HG03442 (cell line): ENCODE results near the gene RBM20.

Experiments
- ATAC-seq: cut with Tn5 transposase; IDR thresholded peaks from one replicate; pipeline ENCODE4 v1.9.1; 2021; ENCODE audit warnings: mild to moderate bottlenecking, moderate library complexity; ENCODE audit not compliant: unreplicated experiment

The RBM20 gene

GRCh38 chr10:110730345-110731050 is 86.4 kb downstream of the RBM20 start:
- ATAC-seq = no peak

- no peak for ATAC-seq
Measured at GRCh38 chr10:110733218-110733952, 89.2 kb downstream of the RBM20 start.

- no peak for ATAC-seq
Measured at GRCh38 chr10:110735620-110736027, 91.5 kb downstream of the RBM20 start.

- no peak for ATAC-seq
Measured at GRCh38 chr10:110737886-110738634, 93.9 kb downstream of the RBM20 start.

GRCh38 chr10:110739811-110740271 is 95.7 kb downstream of the RBM20 start:
- no peak for ATAC-seq

DNA sequence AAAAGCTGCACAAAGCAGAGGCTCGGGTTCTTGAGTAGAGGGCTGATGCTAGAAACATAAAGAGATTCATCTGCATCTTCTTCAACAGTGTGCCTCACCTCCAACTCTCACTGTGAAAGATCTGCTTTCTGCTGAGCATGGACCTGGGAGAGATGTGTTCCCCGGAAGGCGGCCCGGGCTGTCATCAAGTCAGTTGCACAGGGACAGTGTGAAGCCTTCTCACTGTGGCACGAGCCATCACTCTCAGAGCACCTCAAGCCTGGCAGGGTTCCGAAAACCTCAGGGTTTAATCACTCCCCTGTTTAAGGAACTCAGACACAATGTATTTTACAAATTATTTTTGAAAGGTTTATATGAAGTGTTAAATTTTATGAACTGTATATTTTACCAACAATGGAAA is 98.7 kb downstream of the RBM20 start:
- ATAC-seq = no peak

GRCh38 chr10:110744782-110745181 is 100.6 kb downstream of the RBM20 start:
- ATAC-seq = no peak

GRCh38 chr10:110746254-110746826 is 102.2 kb downstream of the RBM20 start:
- ATAC-seq = peak; percentile 44

- ATAC-seq = no peak
Measured at GRCh38 chr10:110746969-110747608, 103.0 kb downstream of the RBM20 start.

DNA sequence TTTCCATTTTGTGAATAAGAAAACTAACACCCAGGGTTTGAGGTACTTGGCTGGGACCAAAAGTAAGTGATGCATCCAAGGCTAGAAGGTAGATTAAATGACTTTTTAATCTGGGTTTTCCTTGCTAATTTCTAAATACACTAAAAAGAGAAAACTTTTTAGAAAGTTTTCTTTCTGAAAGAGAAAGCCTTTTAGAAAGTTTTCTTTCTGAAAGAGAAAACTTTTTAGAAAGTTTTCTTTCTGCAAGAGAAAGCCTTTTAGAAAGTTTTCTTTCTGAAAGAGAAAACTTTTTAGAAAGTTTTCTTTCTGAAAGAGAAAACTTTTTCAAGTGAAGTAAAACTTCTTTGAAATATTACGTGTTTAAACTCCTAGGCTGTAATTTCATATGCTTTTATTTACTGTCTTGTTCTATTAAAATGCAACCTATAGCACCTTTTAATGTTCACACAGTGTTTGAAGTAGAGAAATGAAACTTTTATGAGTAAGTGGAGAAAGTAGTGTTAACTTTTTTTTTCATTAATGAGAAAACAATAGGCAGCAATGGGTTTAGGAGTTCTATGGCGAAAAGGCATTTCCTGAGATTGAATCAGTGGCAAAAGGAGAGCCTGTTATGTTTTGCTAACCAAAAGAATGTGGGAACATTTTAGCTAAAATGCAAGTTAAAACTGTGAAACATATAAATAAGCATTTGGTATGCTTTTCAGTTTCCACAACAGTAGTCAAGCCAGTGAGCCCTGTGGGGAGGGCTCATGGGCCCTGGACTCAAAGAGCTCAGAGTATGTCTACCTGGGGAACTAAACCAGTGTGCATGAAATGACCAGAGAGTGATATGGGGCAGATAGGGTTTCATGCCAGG is 103.7 kb downstream of the RBM20 start:
- peak; percentile 33 for ATAC-seq

GRCh38 chr10:110748970-110749369 is 104.8 kb downstream of the RBM20 start:
- ATAC-seq = no peak

DNA sequence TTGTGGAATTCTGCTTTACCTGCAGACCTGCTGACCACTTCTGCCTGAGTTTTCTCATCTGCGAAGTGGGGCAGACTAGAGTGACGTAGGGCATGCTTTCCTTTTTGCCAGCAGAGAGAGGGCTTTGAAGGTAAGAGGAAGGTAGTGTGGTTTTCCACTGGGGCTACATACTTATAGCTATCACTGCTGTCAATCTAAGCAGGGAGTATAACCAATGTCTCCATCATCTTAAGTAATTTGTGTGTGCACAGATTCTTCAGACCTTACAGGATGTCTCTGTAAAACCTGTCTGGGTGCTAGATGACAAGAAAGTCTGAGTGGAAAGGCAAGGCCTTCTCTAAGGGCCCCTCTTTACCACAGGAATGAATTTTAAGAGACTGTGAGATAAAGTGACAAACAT is 106.8 kb downstream of the RBM20 start:
- no peak for ATAC-seq

DNA sequence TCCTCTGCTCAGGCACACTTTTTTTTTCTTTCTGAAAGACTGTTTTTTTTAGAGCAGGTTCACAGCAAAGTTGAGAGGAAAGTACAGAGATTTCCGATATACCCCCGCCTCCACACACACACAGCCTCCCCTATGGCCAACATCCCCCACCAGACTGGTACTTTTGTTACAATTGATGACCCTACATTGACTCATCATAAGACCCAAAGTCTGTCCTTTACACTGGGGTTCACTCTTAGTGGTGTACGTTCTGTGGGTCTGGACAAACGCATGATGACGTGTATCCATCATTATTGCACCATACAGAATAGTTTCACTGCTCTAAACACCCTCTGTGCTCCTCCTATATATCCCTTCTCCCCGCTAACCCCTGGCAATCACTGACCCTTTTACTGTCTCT is 107.7 kb downstream of the RBM20 start:
- no peak for ATAC-seq

- ATAC-seq = no peak
Measured at GRCh38 chr10:110753462-110753861, 109.3 kb downstream of the RBM20 start.

GRCh38 chr10:110754375-110755105 is 110.4 kb downstream of the RBM20 start:
- no peak for ATAC-seq

DNA sequence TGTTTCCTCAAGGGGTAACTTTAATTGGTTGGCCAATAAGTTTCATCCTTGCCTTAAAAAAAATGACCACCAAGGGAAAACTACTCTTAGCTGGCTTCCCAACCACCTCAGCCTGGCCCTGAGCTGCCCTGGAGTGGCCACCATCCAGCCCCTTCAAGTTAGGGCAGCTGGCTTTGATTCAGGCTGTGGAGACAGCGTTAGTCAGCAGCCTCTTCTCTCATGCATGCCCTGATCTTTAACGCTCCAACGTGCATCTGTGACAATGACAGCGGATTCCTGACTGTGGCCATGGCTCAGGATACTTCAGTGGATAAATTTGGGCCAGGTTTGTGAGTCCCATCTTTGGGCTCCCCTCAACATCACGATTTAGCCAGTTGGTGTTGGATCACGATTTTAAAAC is 111.6 kb downstream of the RBM20 start:
- no peak for ATAC-seq

DNA sequence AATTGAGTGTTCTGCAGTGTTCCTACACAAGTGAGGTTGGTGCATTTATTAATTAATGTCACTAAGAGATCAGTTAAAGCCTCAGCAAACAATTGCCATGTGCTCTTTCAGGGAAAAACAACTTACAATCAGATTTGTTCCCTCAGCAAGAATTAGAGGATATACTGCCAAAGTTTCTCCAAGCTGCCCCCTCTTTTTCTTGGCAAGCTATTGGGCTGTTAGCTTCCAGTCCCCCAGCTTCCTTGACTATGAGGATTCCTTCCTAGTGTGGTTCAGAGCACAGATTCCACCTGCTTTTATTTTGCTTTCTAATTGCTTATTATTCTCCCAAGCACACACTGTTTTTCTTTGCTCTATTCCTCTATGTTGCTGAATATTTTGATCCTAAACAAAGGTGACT is 112.7 kb downstream of the RBM20 start:
- no peak for ATAC-seq

DNA sequence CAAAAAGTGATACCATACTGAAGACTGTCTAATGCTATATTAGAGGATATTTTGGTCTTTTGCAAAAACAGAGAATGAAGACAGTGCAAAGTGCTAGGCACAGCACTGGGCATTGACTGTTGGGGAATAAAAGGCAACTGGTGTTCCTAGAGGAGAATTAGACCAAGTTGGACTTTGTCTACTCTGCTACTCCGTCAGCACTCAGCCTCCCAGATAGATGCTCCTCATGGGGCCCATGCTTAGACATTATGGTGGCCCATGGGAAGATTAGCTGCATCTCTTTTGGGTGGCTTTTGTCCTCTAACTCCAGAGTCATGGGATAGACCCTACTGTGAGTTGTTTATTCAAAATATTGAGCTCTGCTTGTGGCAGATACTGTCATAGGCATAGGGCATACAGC is 113.5 kb downstream of the RBM20 start:
- ATAC-seq = no peak

- ATAC-seq = no peak
Measured at GRCh38 chr10:110758128-110758765, 114.1 kb downstream of the RBM20 start.
